DMS79 (cell line): ENCODE results near the gene RAD9B.
"Not testable (repeated sequence)": the region's sequence is repeated elsewhere in the genome, so short reads cannot be mapped to it uniquely, and the experiment has no call there.

Experiments
- DNase-seq: peaks from one replicate; lab custom pipeline; 2025; lab: John Stamatoyannopoulos, UW

Gene RAD9B

DNA sequence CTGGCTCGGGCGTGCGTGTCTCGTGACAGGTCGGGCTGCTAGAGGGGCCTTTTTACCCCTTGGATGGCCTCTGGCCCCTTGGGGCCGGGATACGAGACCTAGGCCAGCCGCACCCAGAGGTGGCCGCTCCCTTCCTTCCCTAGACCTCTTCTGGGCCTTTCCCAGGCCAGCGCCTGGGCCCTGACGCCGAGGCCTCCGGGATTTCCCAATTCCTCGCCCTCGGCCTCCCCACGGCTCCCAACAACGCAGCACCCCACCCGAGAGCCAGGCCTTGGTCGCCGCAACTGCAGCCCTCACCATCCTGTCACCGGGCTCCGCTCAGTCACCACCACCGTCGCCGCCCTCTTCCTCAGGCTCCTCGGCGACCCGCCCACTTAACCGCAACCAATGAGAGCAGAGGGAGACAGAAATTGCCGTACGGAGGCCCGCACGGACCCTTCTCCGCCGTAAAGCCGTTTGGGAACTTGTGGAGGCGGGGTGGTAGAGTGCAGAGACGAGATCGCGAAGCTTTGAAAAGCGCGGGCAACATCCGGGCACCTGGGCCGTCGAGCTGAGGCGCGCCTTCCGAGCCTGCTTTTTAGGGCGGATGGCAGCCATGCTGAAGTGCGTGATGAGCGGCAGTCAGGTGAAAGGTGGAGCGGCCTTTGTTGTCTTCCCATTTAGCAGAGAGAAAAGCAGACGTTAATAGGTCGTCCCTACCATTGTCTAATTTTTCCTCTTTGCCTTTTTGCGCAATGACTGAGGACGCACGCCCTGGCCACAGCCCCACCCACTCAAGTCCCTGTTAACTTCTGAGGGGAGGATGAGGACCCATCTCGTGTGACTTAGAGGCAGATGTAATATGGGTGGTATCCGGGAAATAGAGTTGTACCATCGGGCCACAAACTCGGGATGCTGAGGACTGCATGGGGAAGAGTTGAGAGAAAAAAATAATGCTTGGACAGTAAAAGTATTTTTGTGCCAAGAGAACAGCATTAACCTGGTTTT lies at the start of gene RAD9B, which contains the start of gene VPS29:
Gene RAD9B, plus strand, starts transcription at position 580 of the 987 bp plus-strand sequence. Its CDS starts 7 bp downstream, at position 587.
Gene VPS29, minus strand, starts transcription at position 360 of the 987 bp plus-strand sequence. Its CDS starts 60 bp downstream, at position 300.
- DNase-seq: peak; percentile 95

DNA sequence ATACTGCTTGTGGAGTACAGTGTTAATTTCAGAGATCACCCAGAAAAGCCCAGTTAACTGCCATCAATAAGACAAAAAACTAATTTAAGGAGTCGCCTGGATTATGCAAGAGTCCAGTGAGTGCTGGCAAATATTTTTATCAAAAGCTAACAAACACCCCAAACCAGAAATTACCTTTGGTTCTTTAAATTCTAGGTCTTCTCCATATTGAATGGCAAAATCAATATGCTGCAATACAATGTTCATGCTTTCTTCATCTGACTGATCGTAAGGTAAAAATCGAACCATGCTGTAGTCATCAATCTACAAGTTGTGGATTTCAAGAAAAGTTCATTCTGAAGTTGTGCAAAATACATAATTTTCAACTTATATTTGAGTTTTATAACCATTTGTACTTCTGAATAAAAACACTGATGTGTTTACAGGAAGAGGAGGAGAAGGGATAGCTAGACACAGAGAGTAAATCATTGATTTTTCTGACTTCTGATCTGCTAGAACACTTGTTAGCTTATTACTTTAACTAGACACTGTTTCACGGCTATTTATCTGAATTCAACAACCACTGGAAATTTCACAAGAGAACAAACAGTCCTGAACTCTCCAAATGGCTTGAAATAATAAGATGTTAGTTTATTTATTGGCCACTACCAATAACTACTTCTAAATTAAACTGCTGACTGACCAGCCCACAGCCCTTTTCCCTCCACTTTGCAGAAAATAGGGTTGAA lies 48.4 kb upstream of the RAD9B start:
- no peak for DNase-seq

DNA sequence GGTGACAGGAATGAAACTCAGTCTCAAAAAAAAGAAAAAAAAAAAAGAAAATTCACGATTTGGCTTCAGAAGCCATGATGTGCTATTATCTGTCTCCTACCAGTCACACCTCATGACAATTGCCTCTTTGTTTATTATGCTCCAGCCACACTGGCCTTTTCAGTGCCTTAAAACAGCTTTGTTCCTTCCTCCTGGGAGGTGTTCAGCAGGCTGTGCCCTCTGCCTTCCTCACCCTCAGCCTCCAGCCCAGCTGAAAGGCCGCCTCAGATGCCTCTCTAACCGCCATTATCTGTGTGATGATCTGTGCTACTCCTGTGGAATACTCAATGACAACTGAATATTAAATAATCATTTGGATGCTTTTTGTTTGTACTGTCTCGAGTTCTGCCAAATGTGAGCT lies 43.4 kb upstream of the RAD9B start:
- DNase-seq: no peak

DNA sequence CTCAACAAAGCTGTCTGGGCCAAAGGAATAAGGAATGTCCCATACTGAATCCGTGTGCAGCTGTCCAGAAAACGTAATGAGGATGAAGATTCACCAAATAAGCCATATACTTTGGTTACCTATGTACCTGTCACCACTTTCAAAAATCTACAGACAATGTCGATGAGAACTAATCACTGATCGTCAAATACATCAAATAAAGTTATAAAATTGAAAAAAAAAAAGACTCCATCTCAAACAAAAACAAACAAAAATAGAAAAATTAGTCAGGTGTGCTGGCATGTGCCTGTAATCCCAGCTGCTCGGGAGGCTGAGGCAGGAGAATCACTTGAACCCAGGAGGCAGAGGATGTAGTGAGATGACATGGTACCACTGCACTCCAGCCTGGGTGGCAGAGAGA lies 40.9 kb upstream of the RAD9B start:
- not testable (repeated sequence) for DNase-seq

DNA sequence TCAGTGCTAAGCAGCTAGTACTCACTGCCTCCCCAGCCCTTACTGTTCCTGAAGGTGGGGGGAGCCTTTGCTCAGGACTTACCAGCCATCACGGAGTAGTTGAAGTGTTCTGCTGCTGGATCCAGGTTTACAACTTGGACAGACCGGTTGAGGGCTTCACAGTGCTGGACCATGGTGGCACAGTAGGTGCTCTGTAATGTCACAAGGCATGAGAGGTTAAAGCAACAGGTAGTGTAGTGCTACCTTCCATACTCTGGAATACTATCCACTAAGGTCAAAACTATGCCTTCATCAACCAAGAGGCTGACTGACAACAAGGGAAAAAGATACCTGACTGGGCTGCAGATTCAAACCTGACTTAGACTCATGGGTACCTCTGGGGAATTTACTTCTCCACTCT lies 37.1 kb upstream of the RAD9B start:
- DNase-seq: no peak

DNA sequence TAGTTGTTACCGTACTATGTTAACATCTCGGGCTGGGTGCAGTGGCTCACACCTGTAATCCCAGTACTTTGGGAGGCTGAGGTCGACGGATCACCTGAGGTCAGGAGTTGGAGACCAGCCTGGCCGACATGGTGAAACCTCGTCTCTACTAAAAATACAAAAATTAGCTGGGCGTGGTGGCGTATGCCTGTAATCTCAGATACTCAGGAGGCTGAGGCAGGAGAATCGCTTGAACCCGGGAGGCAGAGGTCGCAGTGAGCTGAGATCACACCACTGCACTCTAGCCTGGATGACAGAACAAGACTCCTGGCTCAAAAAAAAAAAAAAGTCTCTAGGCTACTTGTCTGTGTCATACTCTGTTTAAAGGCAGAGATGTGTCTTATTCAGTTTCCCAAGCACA lies 36.4 kb upstream of the RAD9B start:
- not testable (repeated sequence) for DNase-seq

DNA sequence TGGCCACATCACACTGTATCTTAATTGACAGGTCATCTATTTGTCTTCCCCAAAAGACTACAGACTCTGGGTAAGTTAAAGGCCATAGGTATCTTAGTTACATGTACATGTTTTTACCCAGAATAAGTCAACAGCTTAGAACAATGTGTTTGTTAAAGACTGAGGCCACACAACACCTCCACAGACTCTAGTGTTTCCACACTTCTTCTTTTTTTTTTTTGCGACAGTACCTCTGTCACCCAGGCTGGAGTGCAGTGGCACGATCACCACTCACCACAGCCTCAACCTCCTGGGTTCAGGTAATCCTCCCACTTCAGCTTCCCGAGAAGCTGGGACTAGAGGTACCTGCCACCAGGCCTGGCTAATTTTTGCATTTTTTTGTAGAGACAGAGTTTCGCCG lies 35.3 kb upstream of the RAD9B start:
- no peak for DNase-seq

DNA sequence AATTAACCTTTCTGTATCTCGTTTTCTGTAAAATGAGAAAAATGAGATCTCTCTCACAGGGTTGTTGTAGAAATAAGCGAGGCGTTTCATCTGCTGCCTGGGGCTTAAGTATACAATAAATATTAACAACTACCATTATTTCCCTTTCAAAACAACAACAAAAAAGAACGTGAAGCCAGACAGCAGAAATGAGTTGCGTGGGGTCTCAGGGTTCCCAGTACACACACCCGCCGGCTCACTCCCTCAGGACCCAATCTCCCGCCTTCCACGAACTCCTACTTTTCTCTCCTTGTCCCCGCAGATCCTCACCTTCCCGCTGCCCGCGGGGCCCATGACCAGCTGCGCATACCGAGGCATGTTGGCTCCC lies 34.3 kb upstream of the RAD9B start:
- no peak for DNase-seq

DNA sequence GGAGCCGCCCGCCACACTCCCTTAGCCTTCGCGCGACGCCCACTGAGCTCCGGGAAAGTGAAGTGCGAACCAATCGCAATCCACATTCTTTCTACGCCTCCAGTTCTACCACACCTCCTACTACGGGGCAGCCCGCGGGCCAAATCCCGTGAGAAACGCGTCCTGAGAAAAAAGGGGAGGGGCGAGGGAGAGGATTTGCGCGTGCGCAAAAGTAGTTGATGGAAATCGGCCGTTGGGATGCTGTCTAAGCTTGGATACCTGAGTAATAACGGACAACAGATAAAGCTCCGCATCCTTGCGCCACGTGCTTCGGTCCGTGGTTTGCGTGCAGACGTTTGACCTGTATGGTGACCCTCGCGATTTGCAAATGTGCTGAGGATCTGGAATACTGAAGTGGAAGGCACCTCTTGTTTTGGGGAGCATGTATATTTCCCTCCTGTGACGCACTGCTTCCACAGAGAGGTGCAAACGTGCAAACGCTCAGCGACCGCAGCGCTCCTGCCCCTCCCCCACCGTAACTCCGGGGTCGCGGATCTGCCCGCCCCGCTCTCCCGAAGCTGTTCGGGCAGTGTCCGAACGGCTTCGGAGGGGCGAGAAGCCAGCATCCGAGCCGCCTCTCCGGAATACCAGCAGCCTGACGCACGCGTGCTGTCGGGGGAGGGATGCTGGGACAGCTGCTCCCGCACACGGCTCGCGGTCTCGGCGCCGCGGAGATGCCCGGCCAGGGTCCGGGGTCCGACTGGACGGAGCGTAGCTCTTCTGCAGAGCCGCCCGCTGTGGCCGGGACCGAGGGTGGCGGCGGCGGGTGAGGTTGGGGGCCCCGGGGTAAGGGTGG lies 33.7 kb upstream of the RAD9B start, which contains the start of the genes FAM216A and GPN3:
Gene FAM216A, plus strand, starts transcription at position 632 of the 835 bp plus-strand sequence. Its CDS starts 31 bp downstream, at position 663.
Gene GPN3, minus strand, starts transcription at position 44 of the 835 bp plus-strand sequence. CDS start 54 bp downstream, outside the sequence.
- peak; percentile 97 for DNase-seq

DNA sequence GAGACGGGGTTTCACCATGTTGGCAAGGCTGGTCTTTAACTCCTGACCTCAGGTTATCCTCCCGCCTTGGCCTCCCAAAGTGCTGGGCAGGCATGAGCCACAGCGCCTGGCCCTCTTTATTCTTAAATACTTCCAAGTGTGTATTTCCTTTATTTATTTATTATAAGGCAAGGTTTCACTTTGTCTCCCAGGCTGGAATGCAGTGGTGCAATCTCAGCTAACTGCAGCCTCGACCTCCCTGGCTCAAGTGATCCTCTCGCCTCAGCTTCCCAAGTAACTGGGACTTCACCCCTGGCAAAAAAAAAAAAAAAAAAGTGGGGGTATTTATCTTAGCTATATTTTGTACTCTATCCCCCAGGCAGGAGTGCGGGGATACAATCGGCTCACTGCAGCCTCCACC lies 26.7 kb upstream of the RAD9B start:
- no peak for DNase-seq

DNA sequence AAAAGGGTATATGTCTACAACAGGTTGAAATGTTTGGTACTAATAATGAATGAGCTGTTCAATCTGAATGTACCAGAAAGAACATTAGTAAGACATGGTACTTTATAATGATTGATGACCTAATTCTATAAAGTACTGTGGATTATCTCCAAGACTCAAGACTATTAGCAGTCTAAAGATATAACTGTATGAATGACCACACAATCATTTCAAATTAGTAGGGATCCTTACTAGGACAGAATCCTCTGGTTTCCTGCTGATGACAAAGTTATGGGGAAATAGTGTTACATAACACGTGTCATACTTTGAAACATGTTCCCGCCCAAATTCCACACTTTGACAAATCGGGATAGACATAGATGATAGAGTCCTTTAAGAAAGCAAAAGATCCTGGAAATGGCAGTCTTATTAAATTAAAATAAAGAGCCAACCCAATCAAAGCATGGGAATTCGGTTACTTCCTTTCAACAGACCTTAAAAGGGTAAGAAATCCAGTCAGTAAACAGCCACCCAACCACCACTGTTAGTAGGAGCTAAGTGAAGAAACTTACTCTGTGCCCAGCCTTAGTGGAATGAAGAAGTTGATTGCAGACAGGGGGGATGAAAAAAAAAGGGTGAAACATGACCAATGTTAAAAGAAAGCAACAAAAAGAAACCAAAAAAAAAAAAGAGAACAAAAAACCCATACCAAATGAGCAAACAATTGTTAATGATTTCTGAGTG lies 3.0 kb upstream of the RAD9B start:
- DNase-seq: no peak

DNA sequence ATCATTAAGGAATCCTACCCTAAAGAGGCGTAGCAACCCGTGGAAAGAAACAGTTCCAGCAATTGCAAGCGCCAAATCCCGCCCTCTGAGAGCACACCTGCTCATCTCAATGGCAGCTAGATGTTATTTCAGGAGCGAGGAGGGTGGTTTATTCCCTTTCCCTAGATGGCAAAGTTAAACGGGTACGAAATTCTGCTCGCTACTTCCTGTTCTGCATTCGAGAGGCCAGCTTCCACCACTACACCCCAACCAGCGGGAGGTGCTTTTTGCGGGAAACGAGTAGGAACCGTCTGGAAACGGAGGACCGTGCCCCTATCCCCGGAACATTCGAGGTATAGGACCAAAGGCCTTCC lies 756 bp upstream of the RAD9B start:
- peak; percentile 34 for DNase-seq

DNA sequence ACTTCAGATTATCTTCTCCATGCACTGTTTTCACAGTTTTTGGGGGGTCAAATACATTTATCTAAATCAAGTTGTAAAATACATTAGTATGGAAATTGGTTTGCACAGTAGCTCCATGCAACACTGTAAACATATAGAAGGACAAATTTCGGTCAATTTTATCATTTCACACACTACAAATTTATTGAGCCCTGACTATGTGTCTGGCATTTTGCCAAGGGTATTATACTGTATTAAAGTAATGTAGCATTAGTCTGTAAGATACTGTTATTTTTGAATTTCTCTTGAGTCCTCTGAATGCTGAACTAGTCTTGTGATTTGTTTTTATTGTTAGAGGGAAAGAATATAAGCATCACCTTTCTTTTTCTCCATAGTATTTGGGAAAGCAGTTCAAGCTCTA lies 1.3 kb downstream of the RAD9B start:
- DNase-seq: no peak

DNA sequence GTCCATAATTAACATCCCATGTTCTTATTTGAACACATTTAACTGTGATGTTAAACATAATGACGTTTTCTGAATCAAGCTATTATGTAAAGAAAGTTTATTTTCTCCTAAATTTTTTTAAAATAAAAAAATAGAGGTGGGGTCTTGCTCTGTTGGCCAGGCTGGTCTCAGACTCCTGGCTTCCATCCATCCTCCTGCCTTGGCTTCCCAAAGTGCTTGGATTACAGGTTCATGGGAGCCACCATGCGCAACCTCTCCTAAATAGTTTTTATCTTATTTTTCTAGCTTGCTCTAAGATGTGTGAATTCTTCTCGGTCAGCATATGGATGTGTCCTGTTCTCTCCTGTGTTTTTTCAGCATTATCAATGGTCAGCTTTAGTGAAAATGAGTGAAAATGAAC lies 3.2 kb downstream of the RAD9B start:
- DNase-seq: no peak

DNA sequence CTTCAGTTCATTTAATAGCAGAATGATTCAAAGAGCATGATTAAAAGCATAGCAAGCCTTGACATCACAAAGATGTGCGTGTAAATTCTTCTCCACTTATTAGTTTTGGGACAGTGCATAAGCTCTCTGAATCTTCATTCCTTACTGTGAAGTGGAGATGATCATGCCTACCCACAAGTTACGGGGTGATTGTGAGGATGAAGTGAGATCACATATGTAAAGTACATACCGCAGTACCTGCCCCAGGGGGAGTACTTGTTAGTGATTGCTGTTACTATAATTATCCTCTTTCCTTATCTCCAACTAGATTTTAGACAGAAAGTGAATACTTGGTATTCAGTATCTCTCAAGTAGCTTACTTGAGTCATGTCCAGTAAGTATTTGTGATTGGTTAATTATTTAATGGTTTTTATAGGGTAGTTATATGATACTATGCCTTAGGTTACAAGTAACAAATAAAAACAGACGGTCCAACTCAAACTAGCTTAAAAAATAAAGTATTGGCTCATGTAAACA lies 6.0 kb downstream of the RAD9B start:
- DNase-seq: no peak

DNA sequence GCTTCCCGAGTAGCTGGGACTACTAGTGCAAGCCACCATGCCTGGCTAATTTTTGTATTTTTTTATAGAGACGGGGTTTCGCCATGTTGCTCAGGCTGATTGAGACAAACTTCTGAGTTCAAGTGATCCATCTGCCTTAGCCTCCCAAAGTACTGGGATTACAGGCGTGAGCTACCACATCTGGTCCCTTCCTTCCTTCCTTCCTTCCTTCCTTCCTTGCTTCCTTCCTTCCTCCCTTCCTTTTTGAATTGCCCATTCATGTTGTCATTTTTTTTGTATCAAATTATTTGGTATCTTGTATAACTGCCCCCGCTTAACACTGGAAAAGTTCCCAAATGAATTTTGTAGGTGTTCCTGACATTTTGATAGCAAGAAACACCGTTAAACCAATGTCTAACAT lies 11.7 kb downstream of the RAD9B start:
- DNase-seq: no peak

DNA sequence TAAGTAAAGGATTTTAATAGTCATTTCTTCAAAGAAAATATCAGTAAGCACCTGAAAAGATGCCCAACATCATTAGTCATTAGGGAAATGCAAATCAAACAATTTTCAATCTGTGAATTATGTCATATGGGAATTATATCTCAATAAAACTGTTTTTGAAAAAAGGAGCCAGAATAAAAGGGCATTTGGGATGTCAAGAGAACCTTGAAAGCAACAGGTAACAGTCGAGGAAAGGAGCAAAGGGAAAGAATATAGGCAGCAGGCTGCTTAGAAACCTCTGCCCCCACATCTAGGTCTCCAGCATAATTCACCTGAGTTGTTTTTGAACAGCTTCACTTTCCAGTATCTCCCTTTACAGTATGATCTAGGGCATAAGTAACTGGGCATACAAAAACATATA lies 12.2 kb downstream of the RAD9B start:
- no peak for DNase-seq

DNA sequence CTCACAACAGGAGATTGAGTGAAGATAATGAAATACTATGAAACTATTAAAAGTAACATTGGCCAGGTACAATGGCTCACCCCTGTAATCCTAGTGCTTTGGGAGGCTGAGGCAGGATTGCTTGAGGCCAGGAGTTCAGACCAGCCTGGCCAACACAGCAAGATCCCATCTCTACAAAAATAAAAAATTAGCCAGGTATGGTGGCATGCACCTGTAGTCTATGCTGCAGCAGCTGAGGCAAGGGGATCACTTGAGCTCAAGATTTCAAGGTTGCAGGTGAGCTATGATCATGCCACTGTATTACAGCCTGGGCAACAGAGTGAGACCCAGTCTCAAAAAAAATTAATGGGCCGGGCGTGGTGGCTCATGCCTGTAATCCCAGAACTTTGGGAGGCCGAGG lies 14.9 kb downstream of the RAD9B start:
- no peak for DNase-seq

DNA sequence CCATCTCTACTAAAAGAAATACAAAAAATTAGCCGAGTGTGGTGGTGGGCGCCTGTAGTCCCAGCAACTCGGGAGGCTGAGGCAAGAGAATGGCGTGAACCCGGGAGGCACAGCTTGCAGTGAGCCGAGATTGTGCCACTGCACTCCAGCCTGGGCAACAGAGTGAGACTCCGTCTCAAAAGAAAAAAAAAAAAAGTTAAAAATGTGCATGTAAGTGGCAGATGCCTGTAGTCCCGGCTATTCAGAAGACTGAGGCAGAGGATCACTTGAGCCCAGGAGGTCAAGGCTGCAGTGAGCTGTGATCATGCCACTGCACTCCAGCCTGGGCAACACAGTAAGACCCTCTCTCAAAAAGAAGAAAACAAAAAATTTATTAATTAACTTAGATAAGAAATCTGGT lies 15.9 kb downstream of the RAD9B start:
- DNase-seq: not testable (repeated sequence)

DNA sequence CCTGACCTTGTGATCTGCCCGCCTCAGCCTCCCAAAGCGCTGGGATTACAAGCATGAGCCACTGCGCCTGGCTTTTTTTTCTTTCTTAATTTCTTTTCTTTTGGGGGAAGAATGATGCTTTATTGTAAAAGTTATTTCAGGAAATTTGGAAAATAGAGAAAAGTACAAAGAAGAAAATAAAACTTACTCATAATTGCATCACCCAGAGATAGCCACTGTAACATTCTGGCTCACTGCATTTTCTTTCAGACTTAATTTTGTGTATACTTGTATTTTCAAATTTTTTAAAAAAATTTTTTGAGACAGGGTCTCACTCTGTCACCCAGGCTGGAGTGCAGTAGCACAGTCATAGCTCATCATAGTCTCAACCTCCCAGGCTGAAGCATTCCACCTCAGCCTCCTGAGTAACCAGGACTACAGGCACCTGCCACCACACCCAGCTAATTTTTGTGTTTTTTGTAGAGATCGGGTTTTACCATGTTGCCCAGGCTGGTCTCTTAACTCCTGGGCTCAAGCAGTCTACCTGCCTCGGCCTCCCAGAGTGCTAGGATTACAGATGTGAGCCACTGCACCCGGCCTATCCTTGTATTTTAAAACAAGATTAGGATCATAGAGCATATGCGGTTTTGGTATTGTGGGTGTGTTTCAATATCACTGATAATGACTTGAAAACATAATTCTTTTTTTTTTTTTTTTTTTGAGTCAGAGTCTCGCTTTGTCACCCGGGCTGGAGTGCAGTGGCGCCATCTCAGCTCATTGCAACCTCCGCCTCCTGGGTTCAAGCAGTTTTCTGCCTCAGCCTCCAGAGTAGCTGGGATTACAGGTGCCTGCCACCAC lies 19.0 kb downstream of the RAD9B start:
- not testable (repeated sequence) for DNase-seq
